GM21390 (cell line): ENCODE measurements around the gene ZC3H18.
A peak's percentile ranks its signal among the peaks of the same experiment; 100 is the strongest.

Experiments used
- ATAC-seq: cut with Tn5 transposase; IDR thresholded peaks from one replicate; pipeline ENCODE4 v1.9.1; 2021; ENCODE audit not compliant: unreplicated experiment

ZC3H18 gene

DNA sequence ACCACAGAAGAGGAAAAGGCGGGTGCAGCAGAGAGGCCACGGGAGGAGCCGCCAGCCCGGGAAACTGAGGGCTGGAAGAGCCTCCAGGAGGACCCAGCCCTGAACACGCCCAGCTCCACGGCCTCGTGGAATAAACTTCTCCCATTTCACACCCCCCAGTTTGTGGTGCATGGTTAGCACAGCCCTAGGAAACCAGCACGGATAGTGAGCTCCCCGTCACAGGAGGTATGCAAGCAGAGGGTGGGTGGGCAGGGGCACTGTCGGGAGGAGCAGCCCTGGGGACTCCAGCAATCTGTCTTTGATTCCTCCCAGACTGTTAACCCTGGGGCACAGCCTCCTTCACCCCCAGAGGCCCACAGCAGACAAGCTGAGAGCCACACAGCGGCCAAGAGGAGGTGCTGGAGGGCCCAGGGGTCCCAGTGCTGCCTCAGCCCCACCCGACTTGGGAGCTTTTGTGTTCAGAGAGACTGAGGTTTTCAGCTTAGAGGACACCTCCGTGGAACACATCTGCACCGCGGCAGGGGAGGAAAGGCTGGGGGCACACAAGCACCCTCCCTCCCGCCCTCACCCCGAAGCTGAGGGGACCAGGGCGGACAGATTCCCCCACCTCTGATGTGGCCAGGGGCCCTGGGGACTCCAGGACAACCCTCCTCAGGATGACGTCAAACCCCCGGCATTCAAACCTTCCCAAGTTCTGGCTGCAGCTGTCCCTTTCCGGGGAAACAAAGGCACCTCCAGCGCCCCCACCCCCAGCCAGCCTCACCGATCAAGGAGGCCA is 66.5 kb downstream of the ZC3H18 start:
- ATAC-seq, result no peak

DNA sequence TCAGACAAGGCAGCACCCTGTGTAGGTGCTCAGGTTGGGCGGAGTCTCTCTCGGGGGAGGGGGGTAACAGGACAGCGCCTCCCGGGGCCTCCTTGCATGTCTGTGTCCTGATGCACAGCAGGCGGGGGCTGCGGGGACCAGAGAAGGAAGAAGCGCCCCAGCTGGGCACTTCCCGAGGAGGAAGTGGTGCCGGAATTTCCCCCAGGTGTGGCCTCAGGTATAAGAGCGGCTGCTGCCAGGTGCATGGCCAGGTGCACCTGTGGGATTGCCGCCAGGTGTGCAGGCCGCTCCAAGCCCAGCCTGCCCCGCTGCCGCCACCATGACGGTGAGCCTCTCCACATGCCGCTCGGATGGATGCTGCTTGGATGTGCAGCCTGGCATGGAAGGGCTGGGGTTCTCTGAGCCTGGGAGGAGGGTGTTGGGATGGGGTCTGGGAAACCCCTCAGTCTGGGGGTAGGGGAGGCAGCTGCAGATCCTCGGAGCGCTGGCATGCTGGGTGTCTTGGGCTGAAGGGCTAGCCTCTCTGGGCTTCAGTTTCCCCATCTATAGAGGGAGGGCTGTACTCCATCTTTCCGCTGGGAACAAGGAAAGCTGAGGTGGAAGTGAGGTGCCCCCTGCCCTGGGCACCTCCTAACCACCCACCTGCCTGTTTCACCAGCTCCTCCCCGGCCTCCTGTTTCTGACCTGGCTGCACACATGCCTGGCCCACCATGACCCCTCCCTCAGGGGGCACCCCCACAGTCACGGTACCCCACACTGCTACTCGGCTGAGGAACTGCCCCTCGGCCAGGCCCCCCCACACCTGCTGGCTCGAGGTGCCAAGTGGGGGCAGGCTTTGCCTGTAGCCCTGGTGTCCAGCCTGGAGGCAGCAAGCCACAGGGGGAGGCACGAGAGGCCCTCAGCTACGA is 68.4 kb downstream of the ZC3H18 start, which contains the start of gene IL17C:
Gene IL17C (plus strand): TSS at position 250 of the 908 bp plus-strand sequence. CDS start 70 bp downstream, at position 320.
- ATAC-seq, result no peak

DNA sequence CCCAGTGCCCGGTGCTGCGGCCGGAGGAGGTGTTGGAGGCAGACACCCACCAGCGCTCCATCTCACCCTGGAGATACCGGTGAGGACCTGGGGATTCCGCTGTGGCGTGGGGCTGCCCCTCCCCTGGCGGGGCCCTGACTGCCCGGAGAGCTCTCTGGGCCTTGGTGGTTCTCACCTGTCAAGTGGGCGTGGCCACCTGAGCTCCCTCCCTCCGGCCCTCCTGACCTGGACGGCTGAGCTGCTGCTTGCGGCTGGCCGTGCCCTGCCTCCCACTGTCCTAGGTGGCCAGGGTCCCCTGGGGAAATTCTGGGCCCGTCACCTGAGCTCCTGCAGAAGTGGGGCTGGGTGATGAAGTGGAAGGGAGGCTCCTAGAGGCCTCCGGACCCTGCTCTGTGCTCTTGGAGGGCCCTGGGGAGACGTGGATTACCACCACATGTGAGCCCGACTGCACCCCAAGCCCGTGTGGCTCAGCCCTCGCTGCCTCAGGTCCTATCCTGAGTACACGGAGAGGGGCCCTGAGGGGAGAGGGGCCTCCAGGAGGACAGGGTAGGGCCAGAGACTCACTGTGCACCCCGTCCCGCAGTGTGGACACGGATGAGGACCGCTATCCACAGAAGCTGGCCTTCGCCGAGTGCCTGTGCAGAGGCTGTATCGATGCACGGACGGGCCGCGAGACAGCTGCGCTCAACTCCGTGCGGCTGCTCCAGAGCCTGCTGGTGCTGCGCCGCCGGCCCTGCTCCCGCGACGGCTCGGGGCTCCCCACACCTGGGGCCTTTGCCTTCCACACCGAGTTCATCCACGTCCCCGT is 69.2 kb downstream of the ZC3H18 start:
- no peak for ATAC-seq

DNA sequence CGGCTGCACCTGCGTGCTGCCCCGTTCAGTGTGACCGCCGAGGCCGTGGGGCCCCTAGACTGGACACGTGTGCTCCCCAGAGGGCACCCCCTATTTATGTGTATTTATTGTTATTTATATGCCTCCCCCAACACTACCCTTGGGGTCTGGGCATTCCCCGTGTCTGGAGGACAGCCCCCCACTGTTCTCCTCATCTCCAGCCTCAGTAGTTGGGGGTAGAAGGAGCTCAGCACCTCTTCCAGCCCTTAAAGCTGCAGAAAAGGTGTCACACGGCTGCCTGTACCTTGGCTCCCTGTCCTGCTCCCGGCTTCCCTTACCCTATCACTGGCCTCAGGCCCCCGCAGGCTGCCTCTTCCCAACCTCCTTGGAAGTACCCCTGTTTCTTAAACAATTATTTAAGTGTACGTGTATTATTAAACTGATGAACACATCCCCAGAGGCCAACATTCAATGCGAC is 69.9 kb downstream of the ZC3H18 start:
- no peak for ATAC-seq

DNA sequence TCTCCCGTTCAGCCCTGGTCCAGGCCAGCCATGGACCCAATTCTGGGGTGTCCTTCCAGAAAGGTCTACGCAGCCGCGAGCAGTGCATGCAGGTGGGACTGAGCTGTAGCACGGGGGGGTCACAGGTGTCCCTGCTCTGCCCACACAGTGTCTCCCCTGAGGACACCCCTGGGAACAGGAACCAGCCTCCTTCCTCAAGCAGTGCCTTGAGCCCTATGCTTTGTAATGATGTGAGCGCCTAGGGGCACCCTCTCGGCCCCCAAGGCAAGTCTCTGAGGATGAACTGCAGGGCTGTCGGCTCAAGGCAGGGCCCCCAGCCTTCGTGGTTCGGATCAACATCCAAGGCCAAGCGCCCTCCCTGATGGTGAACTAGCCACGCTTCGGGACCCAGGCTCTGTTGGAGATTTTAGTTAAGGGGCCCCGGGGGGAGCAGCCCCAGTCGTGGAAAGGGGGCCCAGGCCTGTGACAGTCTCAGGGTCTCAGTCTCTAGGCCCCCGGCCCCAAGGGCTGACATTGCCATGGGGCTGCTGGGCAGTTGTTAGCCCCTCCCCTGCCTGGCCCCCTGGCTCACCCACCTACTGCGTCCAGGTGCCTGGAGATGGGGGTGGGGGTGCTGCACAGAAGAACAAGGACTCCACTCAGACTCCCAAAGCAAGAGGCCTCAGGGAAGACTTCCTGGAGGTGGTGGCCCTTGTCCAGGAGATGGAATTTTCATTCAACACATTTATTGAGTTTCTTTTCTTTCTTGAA is 70.5 kb downstream of the ZC3H18 start:
- ATAC-seq, result no peak

DNA sequence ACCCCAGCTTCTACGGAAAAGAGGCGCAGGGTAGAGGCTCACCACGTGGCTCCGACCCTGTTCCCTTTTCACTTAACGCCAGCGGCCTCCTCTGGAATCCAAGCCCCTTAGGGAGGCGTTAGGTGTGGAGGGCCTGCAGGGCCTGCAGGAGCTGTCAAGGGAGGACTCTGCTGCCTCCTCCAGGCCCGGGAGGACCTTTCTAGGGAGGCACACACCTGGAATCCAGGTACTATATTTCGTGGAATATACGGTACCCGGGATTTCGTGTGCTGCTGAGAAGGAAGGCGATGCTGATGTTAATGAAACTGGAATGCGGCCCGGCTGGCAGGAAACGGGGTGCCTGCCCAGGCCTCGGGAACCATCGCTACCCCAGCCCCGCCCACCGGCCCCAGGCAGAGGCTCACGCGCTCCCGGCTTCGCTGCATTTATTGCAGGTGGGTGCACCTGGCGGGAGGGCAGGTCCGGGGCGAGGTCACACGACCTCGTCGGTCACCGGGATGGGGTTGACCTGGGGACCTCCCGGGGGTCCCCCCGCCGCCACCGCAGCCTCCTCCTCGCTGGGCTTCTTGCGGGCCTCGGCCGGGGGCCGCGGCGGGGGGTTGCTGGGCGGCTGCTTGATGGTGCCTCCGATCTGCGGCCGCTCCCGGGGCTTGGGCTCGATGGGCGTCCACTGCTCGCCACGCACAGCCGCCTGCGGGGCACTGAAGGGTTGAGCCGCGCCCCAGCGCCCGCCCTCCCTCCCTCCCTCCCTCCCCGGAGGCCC is 72.9 kb downstream of the ZC3H18 start:
- ATAC-seq, result no peak

DNA sequence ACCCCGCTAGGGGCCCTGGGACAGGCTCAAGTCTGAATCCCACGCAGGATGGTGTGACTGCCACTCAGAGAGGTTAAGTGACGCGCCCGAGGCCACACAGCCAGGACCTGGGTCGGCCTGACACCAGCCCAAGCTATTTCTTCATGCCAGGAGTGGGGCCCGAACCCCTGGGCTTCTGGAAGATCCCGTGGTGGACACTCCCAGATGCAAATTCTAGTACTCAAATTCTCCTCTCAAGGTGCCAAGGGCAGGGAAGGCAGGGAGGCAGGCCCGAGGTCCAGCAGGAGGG is 73.4 kb downstream of the ZC3H18 start:
- no peak for ATAC-seq

DNA sequence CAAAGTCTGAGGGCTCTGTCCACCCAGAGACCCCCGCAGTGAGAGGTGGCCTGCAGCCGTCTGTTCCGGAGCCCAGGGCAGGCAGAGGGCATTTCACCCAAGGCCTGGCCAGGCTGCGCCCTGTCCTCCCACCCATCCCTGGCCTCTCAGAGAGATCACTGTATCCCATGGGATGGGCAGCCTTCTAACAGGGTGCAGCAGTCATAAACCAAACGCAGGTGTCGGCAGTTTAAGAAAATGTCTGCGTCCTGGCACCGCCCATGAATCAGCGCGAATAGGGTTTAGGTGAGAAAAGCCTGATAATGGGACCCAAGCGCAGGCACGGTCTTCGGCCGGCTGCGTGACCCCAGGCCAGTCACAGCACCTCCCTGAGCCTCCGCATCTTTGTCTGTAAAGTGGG is 75.3 kb downstream of the ZC3H18 start:
- no peak for ATAC-seq

DNA sequence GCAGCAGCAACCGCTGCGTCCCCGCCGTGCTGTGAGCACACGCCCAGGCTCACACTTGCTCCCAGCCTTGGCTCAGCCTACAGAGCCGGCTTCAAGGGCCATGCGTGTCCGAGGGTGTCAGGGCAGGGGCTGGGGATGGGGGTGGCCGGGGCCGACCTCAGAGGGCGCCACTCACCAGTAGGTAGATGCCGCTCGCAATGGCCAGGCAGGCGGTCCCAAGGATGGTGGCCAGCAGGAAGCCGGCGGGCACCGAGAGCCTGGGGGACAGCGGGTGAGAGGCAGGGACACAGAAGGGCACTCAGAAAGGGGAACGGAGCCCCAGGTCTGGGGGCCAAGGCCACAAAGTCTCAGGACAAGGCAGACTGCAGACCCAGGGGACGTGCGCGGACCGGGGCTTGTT is 75.7 kb downstream of the ZC3H18 start:
- ATAC-seq, result no peak

DNA sequence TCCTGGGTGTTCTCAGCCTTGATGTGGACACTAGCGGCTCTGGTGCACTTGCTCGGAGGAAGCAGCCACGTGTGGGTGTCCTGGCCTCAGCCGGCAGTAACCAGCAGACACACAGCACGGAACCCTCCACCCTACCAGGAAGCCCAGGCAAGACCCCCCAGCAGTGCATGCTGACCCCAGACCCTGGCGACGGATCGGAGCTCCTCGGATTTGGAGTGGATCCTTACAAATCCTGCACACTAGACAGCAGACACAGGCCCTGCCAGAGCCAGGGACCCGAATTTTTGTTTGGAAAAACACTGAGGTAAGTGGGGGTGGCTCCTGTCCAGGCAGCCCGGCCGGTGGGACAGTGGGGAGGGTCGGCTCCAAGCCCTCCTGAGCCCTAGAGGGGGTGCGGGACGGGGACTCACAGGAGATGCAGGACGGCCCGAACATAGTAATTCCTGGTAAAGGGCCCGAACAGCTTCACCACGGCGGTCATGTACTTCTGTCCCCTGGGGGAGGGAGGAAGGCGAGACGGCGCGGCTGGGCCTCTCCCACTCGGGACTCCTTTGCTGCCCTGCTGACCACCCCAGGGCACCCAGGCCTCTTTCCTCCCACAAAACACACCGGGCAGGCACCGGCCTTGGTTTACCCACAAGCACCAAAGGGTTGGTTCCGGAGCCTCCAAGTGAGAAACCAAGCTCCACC is 76.3 kb downstream of the ZC3H18 start:
- ATAC-seq, result no peak

DNA sequence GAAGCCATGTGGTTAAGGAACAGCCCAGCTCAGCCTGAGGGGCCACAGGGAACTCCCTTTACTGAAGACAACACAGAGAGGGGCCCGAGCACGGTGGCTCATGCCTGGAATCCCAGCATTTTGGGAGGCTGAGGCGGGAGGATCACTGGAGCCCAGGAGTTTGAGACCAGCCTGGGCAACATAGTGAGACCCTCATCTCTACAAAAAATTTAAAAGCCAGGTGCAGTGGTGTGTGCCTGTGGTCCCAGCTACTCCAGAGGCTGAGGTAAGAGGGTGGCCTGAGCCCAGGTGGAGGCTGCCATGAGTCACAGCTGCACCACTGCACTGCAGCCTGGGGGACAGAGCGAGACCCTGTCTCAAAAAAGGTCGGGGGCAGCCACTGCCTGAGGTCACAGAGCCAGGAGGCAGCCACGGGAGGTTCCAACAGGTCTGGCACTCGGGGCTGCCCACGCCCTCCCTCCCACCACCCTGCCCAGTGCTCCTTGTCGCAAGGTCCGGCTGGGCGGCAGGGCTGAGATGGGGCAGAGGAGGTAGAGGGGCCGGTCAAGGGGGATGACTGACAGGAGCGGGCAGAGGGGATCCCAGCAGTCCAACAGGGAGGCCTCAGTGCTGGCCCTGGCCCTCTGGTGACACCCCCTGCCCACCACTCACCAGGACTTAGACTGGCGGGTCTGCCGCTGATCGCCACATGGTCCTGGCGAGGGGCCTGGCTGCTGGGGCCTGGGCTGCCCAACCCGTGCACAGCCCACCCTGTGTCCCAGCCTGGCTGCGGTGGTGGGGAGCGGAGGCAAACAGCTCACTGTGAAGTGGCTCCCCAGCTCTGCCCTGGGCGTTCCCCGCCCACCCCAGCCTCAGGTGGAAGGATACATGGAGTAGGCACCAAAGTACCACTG is 77.2 kb downstream of the ZC3H18 start:
- ATAC-seq, result no peak

DNA sequence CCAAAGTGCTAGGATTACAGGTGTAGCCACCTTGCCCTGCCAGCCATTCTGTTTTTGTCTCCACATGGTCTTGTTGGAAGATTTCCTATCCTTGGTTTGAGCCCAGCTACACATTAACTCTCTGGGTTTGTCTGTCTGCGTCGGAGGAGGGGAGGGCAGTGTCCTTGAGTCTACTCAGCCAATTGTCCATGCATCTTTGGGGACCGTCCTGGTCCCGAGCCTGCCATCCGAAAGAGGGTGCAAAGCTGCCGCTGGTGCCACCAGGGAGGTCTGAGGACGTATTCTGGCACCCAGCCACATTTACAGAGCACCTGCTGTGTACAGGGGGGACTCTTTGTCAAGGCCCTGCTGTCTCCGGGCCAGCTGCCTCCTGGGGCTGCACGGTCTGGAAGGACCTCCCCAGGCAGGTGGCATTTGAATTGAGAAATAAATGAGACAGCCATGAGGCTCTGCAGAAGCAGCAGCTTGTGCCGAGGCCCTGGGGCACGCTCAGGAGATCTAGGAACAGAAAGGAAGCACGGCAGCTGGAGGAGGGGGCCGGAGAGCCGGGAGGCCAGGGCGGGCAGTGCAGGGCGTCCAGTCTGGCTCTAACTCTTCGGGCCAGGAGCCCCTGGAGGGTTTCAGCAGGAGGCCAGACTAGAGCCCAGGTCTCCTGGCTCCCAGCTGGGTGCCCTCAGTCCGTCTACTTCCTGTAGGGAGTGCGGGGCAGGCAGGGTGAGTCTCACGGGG is 79.2 kb downstream of the ZC3H18 start:
- no peak for ATAC-seq

DNA sequence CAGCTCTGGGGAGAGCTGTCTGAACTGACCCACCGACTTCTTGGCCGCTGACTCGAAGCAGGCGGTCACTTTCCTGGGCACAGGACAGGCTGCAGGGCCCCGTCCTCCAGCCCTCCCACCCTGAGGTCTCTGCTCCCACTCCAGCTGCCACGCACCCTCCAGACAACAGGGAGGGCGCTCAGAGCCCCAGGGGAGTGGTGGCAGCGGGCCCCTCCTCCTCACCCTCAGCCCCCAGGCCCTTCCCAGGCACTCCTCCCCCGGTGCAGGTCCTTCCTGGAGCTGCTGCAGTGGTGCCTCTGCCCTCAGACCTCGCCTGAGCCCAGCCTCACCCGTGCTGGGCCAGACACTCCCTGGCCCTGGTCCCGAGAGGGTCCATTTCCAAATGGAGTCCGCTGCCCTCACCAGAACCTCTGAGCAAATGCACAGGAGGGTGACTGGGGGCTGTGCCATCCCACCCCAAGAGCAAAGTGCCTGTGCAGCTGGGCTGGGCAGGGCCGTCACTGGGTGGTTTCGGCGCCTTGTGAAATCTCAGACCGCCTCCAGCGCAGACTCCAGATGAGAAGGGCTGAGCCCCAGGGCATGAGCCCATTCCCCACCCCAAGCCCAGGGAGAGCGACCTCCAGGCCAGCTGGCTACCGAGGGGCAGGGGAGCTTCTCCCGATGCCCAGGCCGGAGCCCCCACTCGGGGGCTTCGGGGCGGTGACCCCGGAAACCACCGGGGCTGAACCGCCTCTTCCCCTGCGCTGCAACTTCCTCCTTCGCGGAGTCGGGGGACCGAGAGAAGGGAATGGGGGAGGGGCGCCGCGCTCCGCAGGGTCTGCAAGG is 79.9 kb downstream of the ZC3H18 start:
- peak; percentile 4 for ATAC-seq

DNA sequence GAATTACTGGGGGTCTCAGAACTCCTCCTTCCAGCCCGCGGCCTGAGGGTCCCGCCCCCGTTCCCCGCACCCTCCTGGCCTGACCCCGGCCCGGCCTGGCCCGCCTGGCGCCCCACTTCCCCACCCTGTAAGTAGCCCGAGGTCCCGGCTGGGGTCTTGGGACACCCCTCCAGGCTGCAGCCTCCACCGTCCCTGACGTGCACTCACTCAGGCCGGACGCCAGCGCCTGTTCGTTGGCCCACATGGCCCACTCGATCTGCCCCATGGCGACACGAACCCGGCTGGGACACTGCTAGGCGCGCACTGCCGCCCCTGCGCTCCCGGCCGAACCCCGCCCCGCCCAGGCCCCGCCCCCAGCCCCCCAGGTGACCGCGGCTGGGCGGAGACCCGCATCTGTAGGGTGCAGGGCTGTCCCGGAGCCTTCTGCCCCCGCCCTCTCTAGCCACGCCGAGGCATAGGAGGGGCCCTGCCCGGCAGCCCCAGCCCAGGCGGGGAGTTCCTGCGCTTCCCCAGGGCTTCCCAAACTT is 80.6 kb downstream of the ZC3H18 start, which contains the start of gene CYBA:
Gene CYBA (minus strand): TSS at position 305 of the 527 bp plus-strand sequence. CDS start 40 bp downstream, at position 265.
- peak; percentile 68 for ATAC-seq

DNA sequence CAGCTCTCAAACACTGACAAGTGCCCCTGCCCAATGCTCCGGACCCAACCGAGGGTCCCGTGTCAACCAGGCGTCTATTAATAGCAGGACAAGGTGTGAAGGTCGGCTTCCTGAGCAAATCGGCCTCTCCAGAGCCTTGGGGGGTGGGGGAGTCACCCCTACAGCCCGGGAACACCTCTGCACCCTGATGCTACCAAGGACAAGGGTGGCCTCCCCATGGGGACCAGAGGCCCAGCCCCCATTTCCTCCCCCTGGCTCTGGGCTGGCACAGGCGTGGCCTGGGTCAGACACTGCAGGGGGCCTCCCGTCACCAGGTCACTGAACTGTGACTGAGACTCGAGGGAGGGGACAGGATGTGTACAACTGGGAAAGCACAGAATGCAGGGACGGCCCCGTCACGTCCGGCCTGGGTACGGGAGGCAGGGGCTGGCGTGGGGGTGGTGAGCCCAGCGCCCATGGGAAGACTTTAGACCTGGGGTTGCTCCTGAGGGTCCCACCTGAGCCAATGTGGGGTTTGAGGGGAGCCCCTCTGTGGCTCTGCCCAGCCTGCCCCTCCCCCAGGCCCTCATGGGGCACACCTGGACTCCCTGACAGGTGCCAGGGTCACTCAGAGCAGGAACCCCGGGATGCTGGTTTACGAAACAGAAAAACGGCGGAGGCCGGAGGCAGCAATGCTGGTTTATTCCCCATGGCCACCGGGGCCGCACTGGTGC is 81.2 kb downstream of the ZC3H18 start:
- ATAC-seq, result peak; percentile 70
